Stimulated activated naive CD8-positive, alpha-beta T cell treated with anti-CD3 and anti-CD28 coated beads, Interleukin-15, Interleukin-2, amounts not matched to agents 100 ng/mL and 50 ng/mL, for 24 hours (primary cell): ENCODE data around the gene ZNF155.
"Not testable (repeated sequence)": the region's sequence is repeated elsewhere in the genome, so short reads cannot be mapped to it uniquely, and the experiment has no call there.

ENCODE experiments used
- H3K27ac Mint-ChIP-seq: one replicate; pipeline ENCODE4 v1.8.0; 2021; ENCODE audit warnings: mild to moderate bottlenecking, mixed read lengths
- H3K27me3 Mint-ChIP-seq: one replicate; pipeline ENCODE4 v1.8.0; 2021; ENCODE audit warnings: mixed read lengths
- H3K36me3 Mint-ChIP-seq: one replicate; pipeline ENCODE4 v1.8.0; 2021; ENCODE audit warnings: low read depth, mixed read lengths
- H3K4me1 Mint-ChIP-seq: one replicate; pipeline ENCODE4 v1.8.0; 2021; ENCODE audit warnings: low read depth, mixed read lengths
- H3K4me3 Mint-ChIP-seq: one replicate; pipeline ENCODE4 v1.8.0; 2021; ENCODE audit warnings: mild to moderate bottlenecking, mixed read lengths
- H3K9me3 Mint-ChIP-seq: one replicate; pipeline ENCODE4 v1.8.0; 2021; ENCODE audit warnings: mixed read lengths

Gene ZNF155

GRCh38 chr19:43983912-43984686, at the start of gene ZNF155:
TSS of gene ZNF155 (plus strand) at chr19:43984188. CDS start at chr19:43988544, 4,356 bp downstream.
- Mint-ChIP-seq H3K4me3 (peak within 1 kb of the TSS; percentile 96), H3K27ac (peak within 1 kb of the TSS; percentile 96), H3K36me3 (peaks cover 23% of the 10 kb centered on the region), H3K4me1 (peaks cover 13% of the 10 kb centered on the region), H3K9me3 (peaks cover 21% of the 10 kb centered on the region), H3K27me3 (no peaks in the 10 kb centered on the region)

GRCh38 chr19:43934985-43935708, 48.8 kb upstream of the ZNF155 start, which contains the start of gene ZNF45:
TSS of gene ZNF45 (minus strand) at chr19:43935282. CDS start at chr19:43922185, 13,097 bp downstream.
- peaks cover 16% of the 10 kb centered on the region for H3K4me1 Mint-ChIP-seq
- peaks cover 38% of the 10 kb centered on the region for H3K36me3 Mint-ChIP-seq
- peak within 1 kb of the TSS; percentile 91 for H3K27ac Mint-ChIP-seq
- peak within 1 kb of the TSS; percentile 93 for H3K4me3 Mint-ChIP-seq
- H3K27me3 Mint-ChIP-seq: no peaks in the 10 kb centered on the region
- peaks cover 12% of the 10 kb centered on the region for H3K9me3 Mint-ChIP-seq

GRCh38 chr19:43936188-43936587, 47.8 kb upstream of the ZNF155 start:
- H3K9me3 Mint-ChIP-seq: peaks cover 12% of the 10 kb centered on the region

GRCh38 chr19:43939557-43940260, 44.3 kb upstream of the ZNF155 start:
- Mint-ChIP-seq H3K9me3 (peaks cover 12% of the 10 kb centered on the region), H3K4me3 (no peak overlapping the region), H3K27ac (no peak overlapping the region)

More at GRCh38 chr19:43936188-43936587, 47.8 kb upstream of the ZNF155 start:
- Mint-ChIP-seq H3K27me3 (no peaks in the 10 kb centered on the region), H3K27ac (no peak overlapping the region), H3K36me3 (peaks cover 28% of the 10 kb centered on the region), H3K4me3 (no peak overlapping the region), H3K4me1 (peaks cover 16% of the 10 kb centered on the region)

GRCh38 chr19:43940719-43941118, 43.3 kb upstream of the ZNF155 start:
- Mint-ChIP-seq H3K36me3 (peaks cover 5% of the 10 kb centered on the region), H3K27me3 (peaks cover 15% of the 10 kb centered on the region), H3K4me3 (no peak overlapping the region), H3K4me1 (no peaks in the 10 kb centered on the region), H3K27ac (no peak overlapping the region), H3K9me3 (peaks cover 13% of the 10 kb centered on the region)

More at GRCh38 chr19:43939557-43940260, 44.3 kb upstream of the ZNF155 start:
- Mint-ChIP-seq H3K27me3 (peaks cover 8% of the 10 kb centered on the region), H3K36me3 (peaks cover 5% of the 10 kb centered on the region), H3K4me1 (peaks cover 4% of the 10 kb centered on the region)

- Mint-ChIP-seq H3K36me3 (peaks cover 5% of the 10 kb centered on the region), H3K9me3 (peaks cover 17% of the 10 kb centered on the region), H3K4me1 (no peaks in the 10 kb centered on the region), H3K4me3 (no peak overlapping the region), H3K27me3 (peaks cover 20% of the 10 kb centered on the region), H3K27ac (no peak overlapping the region)
These were observed 42.8 kb upstream of the ZNF155 start for GRCh38 chr19:43941209-43941608.

GRCh38 chr19:43947412-43947811, 36.6 kb upstream of the ZNF155 start:
- peaks cover 49% of the 10 kb centered on the region for H3K9me3 Mint-ChIP-seq

GRCh38 chr19:43949803-43950202, 34.2 kb upstream of the ZNF155 start:
- peak overlapping the region; percentile 57 for H3K4me3 Mint-ChIP-seq
- H3K27ac Mint-ChIP-seq: not testable (repeated sequence)

More at GRCh38 chr19:43947412-43947811, 36.6 kb upstream of the ZNF155 start:
- Mint-ChIP-seq H3K27me3 (peaks cover 39% of the 10 kb centered on the region), H3K4me1 (peaks cover 14% of the 10 kb centered on the region), H3K36me3 (peaks cover 21% of the 10 kb centered on the region)
- H3K27ac Mint-ChIP-seq, H3K4me3 Mint-ChIP-seq: not testable (repeated sequence)

GRCh38 chr19:43950834-43951645, 32.9 kb upstream of the ZNF155 start, which contains the start of gene ZNF221:
TSS of gene ZNF221 (plus strand) at chr19:43951228. CDS start at chr19:43962727, 11,499 bp downstream.
- Mint-ChIP-seq H3K27ac (peak within 1 kb of the TSS; percentile 90), H3K4me1 (peaks cover 14% of the 10 kb centered on the region), H3K36me3 (peaks cover 31% of the 10 kb centered on the region), H3K27me3 (peaks cover 25% of the 10 kb centered on the region), H3K4me3 (peak within 1 kb of the TSS; percentile 98), H3K9me3 (peaks cover 56% of the 10 kb centered on the region)

More at GRCh38 chr19:43949803-43950202, 34.2 kb upstream of the ZNF155 start:
- H3K36me3 Mint-ChIP-seq: peaks cover 24% of the 10 kb centered on the region
- H3K4me1 Mint-ChIP-seq: peaks cover 14% of the 10 kb centered on the region
- peaks cover 54% of the 10 kb centered on the region for H3K9me3 Mint-ChIP-seq
- H3K27me3 Mint-ChIP-seq: peaks cover 35% of the 10 kb centered on the region

- Mint-ChIP-seq H3K27ac (no peak overlapping the region), H3K27me3 (no peaks in the 10 kb centered on the region), H3K9me3 (peaks cover 37% of the 10 kb centered on the region), H3K36me3 (peaks cover 26% of the 10 kb centered on the region), H3K4me3 (no peak overlapping the region), H3K4me1 (peaks cover 4% of the 10 kb centered on the region)
These were observed 27.2 kb upstream of the ZNF155 start for GRCh38 chr19:43956827-43957226.

- peaks cover 43% of the 10 kb centered on the region for H3K9me3 Mint-ChIP-seq
- H3K27me3 Mint-ChIP-seq: no peaks in the 10 kb centered on the region
- no peak overlapping the region for H3K4me3 Mint-ChIP-seq
- peaks cover 26% of the 10 kb centered on the region for H3K36me3 Mint-ChIP-seq
- H3K27ac Mint-ChIP-seq: no peak overlapping the region
- no peaks in the 10 kb centered on the region for H3K4me1 Mint-ChIP-seq
These were observed 26.1 kb upstream of the ZNF155 start for GRCh38 chr19:43957891-43958290.

GRCh38 chr19:43960411-43960810, 23.6 kb upstream of the ZNF155 start:
- H3K36me3 Mint-ChIP-seq: peaks cover 41% of the 10 kb centered on the region
- peaks cover 53% of the 10 kb centered on the region for H3K9me3 Mint-ChIP-seq
- no peaks in the 10 kb centered on the region for H3K4me1 Mint-ChIP-seq
- H3K4me3 Mint-ChIP-seq: no peak overlapping the region
- H3K27me3 Mint-ChIP-seq: no peaks in the 10 kb centered on the region
- no peak overlapping the region for H3K27ac Mint-ChIP-seq

- H3K27ac Mint-ChIP-seq: no peak overlapping the region
- no peak overlapping the region for H3K4me3 Mint-ChIP-seq
- H3K36me3 Mint-ChIP-seq: peaks cover 68% of the 10 kb centered on the region
- H3K4me1 Mint-ChIP-seq: no peaks in the 10 kb centered on the region
- H3K9me3 Mint-ChIP-seq: peaks cover 74% of the 10 kb centered on the region
- H3K27me3 Mint-ChIP-seq: no peaks in the 10 kb centered on the region
These were observed 17.8 kb upstream of the ZNF155 start for GRCh38 chr19:43966079-43966694.
